Daoy (cell line): ENCODE data around the gene NYAP2. TPM values are rescaled to one million over a fixed set of nuclear protein-coding genes. Genes with fewer than 3 reads are reported as not detected.

Source experiments
- DNase-seq: peaks from one replicate; pipeline ENCODE4 v3.0.0-alpha.2; 2015; ENCODE audit warnings: low read depth
- total RNA-seq: library from RNA; depleted of rRNA; stranded (reverse); fragments of >200 nt; shearing (Covaris generic); gene quantifications from 2 replicates; pipeline ENCODE4 v1.2.3, GENCODE V29; 2014

The NYAP2 gene
- total RNA-seq, 1 experiment from 2014 or later: not detected

- no peak for DNase-seq
These were observed 85.2 kb downstream of the NYAP2 start for GRCh38 chr2:225484751-225485150.

GRCh38 chr2:225486236-225486635, 86.7 kb downstream of the NYAP2 start:
- DNase-seq: no peak

DNA sequence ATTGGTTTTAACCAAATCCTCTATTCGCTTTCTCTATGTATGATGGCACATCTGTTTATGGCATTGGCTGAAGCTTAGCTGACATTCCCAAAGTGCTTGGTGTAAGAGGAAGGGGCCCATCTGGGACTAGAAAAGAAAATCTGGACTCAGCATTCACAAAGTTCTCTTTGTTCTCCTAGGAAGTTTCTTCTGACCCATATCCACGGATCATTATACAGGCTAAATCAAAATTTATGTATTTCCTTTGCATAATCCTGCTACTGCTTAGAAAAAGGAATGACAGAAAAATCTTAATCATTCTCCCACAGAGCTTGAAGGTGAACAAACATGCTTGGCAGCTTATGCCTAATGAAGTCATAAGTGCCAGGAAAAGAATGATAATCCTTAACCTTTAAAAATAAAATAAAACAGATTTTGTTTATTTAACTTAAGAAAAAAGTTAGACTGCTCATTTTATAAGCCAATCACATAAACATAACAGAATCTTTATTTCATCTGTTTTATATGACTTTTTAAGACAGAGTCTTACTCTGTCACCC, 88.4 kb downstream of the NYAP2 start:
- no peak for DNase-seq

- DNase-seq: no peak
These were observed 89.2 kb downstream of the NYAP2 start for GRCh38 chr2:225488743-225489142.

DNA sequence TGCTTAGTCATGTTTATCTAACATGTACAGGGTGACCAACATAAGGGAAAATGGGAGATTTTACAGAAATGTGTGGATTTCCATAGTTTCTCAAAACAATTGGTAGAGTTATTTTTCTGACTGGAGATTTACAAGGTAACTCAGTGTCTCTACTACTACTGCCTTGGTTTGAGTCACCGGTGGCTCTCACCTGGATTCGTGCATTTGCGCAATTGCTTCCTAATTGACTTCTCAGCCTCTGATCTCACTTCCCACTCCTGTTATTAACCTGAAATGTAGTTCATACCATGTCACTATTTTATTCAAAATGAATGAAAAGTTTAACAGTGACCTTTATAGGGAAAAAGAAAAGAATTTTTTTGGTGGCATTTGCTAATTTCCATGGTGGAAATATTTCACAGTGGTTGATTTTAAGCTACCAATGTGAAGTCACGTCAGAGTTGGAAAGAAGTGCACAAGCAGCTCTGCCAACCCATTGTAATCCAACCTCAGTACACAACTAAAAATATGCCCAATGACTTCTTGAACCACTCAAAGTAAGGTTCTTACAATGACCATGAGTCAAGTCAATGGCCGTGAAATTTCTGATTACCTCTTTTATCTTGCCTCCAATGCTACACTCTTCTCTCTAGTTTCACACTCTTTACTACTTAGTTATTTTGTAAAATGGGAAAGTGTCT, 94.0 kb downstream of the NYAP2 start:
- DNase-seq: no peak

GRCh38 chr2:225494100-225494459, 94.6 kb downstream of the NYAP2 start:
- no peak for DNase-seq

DNA sequence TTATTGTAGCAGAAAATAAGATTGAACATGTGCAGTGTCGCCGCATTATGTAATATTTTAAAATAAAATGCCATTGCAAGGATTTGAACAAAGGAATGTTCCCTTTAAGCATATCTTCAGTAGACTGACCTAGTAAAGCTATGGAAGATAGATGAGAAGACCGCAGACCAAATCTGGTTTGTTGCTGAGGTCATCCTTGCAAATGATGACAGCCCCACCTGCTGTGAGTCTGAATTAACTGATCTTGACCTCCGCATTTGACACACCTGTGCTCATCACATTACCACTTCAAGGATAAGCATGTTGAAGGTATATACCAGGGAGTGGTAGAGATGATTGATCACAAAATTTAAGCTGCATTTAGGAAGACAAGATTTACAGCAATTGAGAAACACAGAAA, 96.2 kb downstream of the NYAP2 start:
- DNase-seq: no peak

DNA sequence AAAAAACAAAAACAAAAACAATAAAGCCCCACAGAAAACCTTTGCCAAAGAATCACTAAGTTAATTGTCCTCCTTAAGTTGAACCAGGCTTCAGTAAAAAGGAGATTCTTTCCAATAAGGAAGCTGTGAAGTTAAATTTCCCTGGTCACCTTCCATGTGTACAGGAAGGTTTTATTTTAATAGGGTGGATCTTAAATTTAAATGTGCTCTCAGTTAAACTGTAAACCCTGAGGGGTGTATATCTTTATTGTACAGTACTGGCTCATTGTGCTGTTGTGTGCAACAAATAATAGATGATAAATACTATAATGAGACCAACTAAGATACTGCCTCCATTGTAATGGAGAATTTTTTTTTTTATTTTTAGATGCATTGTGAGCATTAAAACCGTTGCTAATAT, 97.1 kb downstream of the NYAP2 start:
- DNase-seq: no peak

DNA sequence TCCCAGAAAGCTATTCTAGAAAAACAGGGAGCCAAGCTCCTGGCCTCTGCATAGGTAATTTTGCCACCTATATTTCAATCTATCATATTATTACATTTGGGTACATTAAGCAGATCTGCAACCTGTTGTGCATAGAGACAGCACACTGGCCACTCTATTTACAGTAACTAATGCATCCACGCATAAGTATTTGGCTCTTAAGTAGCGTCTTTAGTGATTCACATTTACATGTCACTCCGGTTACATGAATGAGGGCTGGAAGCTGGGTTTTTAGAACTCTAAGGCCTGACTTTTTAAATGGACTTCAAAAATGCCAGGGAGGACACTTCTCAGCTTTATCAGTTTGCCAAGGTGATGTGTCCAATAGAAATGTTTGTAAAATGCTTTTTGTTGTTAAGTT, 97.7 kb downstream of the NYAP2 start:
- no peak for DNase-seq

DNA sequence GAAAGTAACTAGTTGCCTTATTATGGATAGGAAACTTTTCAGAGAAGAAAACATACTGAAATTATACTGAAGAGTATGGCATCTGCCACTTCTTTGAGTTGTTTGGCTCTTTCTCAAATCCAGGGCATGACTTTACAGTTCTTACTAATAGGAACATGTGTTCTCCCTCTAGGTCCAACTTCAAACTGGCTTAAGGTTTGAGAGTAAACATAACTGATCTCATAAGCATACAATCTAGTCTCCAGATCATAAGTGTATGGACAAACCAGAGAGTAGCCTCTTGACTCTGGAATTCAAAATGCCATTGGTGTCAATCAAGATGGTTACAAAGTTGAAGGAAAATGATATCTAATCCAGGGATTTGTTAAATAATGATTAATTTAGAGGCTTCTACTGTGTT, 101.5 kb downstream of the NYAP2 start:
- DNase-seq: no peak

DNA sequence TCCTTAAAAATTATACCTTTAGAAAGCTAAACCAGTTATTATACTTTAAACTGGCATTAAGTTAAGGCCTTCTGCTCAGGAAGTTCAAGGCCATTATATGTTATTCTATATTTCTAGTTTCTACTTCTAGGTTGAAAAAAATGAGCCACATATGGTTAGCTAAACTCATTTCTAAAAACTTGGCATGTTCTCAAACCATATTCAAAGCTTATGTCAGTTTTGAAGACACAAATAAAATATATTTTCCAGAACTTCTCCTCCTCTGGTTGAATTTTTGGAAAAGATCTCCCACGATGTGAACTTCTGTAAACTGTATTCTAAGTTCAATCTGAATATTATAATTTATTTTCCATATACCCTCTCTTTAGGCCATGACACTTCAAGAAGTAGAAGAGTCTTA, 103.5 kb downstream of the NYAP2 start:
- DNase-seq: no peak

DNA sequence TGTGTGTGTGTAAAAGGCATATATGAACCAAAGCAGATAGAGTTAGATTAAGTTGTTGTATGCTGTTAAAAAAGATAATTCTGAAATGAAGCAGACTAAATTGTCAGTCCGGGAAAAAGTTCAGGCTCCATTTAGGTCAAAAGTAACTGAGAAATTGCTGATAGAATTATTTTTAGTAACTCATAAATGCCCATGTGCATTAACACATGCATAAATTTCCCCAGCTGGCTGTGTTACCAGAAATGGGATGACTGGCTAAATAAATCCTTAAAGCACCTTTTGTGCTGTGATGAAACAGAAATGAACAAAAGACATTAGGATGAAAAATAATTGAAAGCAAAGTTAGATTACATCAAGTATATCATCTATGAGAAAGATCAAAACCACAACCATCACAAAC, 111.3 kb downstream of the NYAP2 start:
- no peak for DNase-seq

GRCh38 chr2:225512469-225512868, 113.0 kb downstream of the NYAP2 start:
- DNase-seq: no peak

- peak; percentile 2 for DNase-seq
These were observed 113.5 kb downstream of the NYAP2 start for GRCh38 chr2:225512876-225513540.

- DNase-seq: no peak
These were observed 115.5 kb downstream of the NYAP2 start for GRCh38 chr2:225515033-225515432.

GRCh38 chr2:225526760-225527390, 127.4 kb downstream of the NYAP2 start:
- no peak for DNase-seq

DNA sequence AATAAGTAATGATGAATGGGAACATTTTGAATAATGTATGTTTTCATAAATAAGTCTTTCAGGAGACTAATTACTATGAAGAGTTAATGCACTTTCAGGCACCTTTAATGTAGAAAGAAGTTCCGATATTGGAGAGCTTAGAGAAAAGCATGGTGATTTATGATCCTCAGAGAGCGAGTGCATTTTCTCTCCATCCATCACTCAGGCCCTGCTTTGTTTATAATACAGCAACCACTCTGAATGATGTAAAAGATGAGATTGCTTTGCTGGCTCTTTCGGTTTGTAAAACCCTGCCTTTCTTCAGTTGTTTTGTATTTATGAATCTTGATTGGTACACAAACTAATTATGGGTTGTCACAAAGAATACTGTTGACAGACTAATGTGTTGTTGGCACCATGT, 132.0 kb downstream of the NYAP2 start:
- DNase-seq: no peak

GRCh38 chr2:225532096-225532495, 132.6 kb downstream of the NYAP2 start:
- no peak for DNase-seq

DNA sequence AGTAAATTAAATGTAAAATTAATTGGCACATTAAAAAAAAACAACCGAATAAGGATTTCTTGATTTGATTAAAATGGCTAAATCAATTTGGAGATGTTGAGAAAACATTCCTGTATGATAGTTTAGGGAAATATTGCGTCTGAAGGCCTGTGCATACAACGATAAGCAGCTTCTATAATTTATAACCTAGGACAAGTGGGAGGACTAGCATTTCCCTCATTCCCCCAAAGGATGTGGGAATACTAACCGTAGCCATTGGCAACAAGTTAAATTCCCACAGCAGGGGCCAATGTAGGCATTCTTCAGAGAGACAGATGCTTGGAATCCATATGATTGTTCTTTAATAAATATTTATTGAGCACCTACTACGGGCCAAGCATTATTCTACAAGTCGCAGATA, 134.5 kb downstream of the NYAP2 start:
- no peak for DNase-seq

DNA sequence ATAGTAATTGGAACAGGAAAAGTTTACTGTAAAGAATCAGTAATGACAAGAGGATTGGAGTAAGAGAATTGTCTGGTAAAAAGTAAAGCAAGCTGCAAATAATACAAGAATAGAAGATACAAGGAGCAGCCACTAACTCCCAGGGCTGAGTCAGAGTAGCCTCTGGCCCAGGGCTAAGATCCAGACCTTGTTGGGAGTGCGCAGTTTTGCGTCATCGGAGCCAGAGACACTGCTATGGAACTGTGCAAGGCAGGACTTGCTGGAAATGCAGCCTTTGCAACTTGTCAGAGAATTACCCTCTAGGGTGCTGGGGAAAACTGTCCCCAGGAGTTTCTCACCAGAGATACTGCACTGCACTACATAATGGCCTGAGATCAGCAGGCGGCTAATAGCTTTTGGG, 135.2 kb downstream of the NYAP2 start:
- no peak for DNase-seq

- DNase-seq: no peak
These were observed 136.5 kb downstream of the NYAP2 start for GRCh38 chr2:225536036-225536435.

GRCh38 chr2:225543626-225544025, 144.1 kb downstream of the NYAP2 start:
- DNase-seq: no peak

DNA sequence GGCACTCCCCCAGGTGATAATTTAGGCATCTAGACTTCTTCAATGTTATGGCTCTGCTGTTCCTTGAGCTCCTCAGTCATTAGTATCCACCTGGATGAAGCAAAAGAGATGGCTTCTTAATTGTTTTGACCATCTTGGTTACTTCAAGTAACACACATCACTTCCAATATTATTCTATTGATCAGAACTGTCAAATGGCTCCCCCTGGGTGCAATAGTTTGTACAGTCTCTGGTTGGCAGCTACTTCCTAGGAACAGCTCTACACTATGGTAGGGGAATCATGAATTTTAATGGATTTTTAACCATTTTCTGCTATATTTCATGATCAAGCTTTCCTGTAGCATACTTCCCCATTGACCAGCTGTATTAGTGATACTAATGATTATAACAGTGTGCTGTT, 157.0 kb downstream of the NYAP2 start:
- DNase-seq: no peak
